Measurements from ENCODE around the gene GPR31.

The GPR31 gene, protein sequence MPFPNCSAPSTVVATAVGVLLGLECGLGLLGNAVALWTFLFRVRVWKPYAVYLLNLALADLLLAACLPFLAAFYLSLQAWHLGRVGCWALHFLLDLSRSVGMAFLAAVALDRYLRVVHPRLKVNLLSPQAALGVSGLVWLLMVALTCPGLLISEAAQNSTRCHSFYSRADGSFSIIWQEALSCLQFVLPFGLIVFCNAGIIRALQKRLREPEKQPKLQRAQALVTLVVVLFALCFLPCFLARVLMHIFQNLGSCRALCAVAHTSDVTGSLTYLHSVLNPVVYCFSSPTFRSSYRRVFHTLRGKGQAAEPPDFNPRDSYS

DNA sequence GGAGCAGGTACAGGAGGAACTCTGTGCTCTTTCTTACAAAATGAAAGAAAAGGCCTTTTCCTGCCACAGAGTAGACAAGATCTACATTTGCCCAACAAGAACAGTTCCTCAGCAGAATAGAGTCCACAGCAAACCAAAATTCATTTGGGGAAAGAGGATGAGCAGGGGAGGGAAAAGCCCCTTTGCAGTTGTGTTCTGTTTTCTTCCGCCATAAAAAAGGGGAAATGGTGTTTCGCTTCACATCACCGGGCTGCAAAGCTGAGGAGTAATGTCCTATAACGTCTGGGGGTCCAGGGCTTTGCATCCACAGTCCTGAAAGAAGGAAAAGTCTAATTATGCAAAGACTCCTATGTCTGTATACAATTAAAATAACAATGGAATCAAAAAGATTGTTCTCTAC is at the start of gene GPR31:
Gene GPR31 (minus strand): TSS at position 118 of the 400 bp plus-strand sequence. CDS start 149 bp downstream, outside the sequence.
- TF ChIP-seq, protein P1, sequence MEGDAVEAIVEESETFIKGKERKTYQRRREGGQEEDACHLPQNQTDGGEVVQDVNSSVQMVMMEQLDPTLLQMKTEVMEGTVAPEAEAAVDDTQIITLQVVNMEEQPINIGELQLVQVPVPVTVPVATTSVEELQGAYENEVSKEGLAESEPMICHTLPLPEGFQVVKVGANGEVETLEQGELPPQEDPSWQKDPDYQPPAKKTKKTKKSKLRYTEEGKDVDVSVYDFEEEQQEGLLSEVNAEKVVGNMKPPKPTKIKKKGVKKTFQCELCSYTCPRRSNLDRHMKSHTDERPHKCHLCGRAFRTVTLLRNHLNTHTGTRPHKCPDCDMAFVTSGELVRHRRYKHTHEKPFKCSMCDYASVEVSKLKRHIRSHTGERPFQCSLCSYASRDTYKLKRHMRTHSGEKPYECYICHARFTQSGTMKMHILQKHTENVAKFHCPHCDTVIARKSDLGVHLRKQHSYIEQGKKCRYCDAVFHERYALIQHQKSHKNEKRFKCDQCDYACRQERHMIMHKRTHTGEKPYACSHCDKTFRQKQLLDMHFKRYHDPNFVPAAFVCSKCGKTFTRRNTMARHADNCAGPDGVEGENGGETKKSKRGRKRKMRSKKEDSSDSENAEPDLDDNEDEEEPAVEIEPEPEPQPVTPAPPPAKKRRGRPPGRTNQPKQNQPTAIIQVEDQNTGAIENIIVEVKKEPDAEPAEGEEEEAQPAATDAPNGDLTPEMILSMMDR (IDR thresholded peaks at IDR 0.05): no peak

- TF ChIP-seq, protein P1 (IDR thresholded peaks at IDR 0.05): no peak
Observed at GRCh38 chr6:167207527-167207926, 49.7 kb upstream of the GPR31 start.

DNA sequence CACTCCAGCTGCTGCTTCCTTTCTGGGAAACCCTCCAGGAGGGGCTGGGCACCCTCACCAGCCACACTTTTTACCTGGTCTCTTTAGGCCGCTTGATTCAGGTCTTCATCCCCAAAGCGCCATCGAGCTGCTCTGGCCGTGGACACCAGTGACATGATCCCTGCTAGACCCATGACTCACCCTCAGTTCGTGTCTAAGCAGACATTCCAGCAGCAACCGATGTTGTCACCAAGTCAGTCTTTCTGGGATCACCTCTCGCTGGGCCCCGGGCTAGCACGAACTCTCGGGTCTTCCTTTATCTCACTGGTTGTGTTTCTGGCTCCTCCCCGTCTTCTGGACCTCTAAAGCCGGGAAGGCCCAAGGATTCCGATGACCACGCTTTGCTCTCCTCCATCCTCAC is 43.0 kb upstream of the GPR31 start:
- TF ChIP-seq, protein P1 (IDR thresholded peaks at IDR 0.05): no peak

- TF ChIP-seq, protein P1 (IDR thresholded peaks at IDR 0.05): peak; percentile 52
Observed at GRCh38 chr6:167182913-167183314, 25.1 kb upstream of the GPR31 start.

DNA sequence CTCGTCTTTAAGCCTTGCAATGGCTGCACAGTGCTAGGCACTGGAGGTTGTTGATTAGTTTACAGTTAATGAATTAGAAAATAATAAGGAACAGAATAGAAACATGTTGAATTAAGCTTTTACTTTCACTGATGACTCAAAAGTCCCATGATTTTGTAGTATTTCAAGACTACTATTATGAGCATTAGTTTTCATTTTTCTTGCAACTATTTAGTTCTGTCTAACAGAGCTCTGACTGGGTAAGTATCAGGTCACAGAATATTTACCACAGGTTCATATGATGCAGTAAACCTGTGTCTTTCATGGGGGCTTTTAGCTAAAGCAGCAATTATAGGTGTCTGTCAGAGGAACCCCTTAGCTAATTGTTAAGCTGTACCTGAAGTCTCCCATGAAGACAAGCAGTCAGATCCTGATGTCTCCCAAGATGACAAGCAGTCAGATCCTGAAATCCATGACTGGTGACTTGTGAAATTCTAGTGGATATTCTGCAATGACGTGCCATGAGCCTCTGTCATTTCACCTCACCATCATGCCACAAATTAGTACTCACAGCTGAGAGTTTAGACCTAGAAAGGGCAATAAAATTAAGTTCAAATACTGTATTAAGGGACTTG is 8.2 kb upstream of the GPR31 start:
- TF ChIP-seq, protein P1 (IDR thresholded peaks at IDR 0.05): no peak

DNA sequence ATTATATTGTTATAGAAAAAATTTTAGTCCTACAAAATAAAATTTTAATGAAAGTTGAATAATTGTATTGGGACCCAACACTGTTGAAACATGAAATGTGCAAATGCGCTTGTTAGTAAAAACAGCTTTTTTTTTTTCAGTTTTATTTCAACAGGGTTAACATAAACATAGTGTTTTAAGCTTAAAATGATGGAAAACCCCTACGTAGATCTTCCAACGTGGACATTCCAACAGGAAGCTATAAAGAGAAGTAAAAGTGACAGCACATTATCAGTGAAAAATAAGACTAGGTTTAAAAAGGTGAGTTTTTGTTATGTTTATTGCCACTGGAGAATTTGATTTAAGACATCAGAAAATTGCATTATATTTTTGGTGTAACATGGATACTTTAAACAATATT is 6.5 kb upstream of the GPR31 start:
- TF ChIP-seq, protein P1 (IDR thresholded peaks at IDR 0.05): no peak

DNA sequence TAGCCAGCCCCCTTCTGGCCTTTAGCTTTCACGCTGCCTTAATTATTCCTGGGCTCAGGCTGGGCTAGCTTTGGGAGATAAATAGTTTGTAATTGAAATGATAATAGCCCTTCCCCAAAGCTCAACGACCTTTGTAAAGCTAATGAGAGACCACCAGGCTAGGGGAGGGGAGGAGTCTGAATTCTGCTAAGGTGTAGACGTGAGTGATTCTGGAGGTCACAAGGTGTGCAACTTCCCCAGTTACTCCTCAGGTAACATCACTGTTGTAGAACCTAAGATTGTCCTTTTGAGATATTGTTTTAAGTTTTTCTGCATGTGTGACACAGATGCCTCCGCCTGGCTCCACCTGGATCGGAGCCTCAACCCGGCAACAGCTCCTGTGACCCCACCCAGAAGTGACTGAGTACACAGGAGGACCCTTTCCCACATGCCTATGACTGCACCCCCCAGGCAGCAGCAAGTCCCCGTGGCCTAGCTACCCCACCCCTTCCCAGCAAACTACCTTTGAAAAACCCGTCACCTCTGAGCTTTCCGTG is 5.8 kb upstream of the GPR31 start:
- TF ChIP-seq, protein P1 (IDR thresholded peaks at IDR 0.05): no peak
